ENCODE results near the gene LSM2.

LSM2 gene

DNA sequence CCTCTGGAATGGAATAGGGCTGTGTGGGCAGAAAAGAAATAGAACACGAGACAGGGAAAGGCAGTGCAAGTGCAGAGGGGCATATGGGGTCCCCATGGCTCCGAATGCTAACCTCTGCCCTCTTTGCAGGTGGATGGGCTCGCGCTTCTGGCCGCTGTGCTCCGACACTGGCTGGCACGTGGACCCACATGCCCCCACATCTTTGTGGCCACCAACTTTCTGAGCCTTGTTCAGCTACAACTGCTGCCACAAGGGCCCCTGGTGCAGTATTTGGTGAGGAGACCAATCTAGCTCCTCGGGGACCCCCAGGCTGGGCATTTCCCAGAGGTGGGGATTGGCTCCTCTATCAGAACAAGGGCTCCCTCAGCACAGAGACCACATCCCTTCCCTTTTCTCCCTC is 45.4 kb downstream of the LSM2 start:
- no peaks in the 10 kb centered on the region for H3K9me3 ChIP-seq (ENCODE audit: severe bottlenecking)
- H3K4me3 ChIP-seq (ENCODE audit: severe bottlenecking): no peak overlapping the region
- H3K36me3 ChIP-seq (ENCODE audit: low read depth): peaks cover 28% of the 10 kb centered on the region
- no peak for DNase-seq (ENCODE audit: low spot score)
- no peak for ATAC-seq (ENCODE audit: low read depth)
- TF ChIP-seq, protein P1, sequence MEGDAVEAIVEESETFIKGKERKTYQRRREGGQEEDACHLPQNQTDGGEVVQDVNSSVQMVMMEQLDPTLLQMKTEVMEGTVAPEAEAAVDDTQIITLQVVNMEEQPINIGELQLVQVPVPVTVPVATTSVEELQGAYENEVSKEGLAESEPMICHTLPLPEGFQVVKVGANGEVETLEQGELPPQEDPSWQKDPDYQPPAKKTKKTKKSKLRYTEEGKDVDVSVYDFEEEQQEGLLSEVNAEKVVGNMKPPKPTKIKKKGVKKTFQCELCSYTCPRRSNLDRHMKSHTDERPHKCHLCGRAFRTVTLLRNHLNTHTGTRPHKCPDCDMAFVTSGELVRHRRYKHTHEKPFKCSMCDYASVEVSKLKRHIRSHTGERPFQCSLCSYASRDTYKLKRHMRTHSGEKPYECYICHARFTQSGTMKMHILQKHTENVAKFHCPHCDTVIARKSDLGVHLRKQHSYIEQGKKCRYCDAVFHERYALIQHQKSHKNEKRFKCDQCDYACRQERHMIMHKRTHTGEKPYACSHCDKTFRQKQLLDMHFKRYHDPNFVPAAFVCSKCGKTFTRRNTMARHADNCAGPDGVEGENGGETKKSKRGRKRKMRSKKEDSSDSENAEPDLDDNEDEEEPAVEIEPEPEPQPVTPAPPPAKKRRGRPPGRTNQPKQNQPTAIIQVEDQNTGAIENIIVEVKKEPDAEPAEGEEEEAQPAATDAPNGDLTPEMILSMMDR (IDR thresholded peaks at IDR 0.05; ENCODE audit: poor library complexity, severe bottlenecking): no peak
- H3K4me1 ChIP-seq (ENCODE audit: insufficient read depth, poor library complexity, severe bottlenecking): peaks cover 3% of the 10 kb centered on the region
- H3K27ac ChIP-seq (ENCODE audit: poor library complexity, severe bottlenecking): no peak overlapping the region
- H3K27me3 ChIP-seq (ENCODE audit: insufficient read depth, poor library complexity, severe bottlenecking): no peaks in the 10 kb centered on the region

DNA sequence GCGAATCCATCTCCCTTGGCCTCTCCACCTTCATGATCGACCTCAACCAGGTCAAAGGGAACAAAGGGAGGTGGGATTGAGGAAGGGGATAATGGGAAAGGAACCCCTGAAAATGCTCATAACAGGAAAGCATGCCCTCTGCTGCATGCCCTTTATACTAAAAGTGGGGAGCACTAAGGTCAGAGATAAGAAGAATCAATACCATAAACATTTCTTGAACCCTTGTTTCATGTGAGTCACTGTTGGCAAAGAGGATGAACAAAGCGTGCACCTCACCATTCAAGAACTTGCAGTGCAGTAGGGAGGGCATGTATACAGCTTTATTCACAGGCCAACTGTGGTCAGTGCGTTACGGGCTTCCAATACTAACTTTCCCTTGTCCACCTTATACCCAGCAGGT is 46.0 kb downstream of the LSM2 start:
- ATAC-seq (ENCODE audit: low read depth): no peak
- H3K4me1 ChIP-seq (ENCODE audit: insufficient read depth, poor library complexity, severe bottlenecking): peaks cover 3% of the 10 kb centered on the region
- H3K27me3 ChIP-seq (ENCODE audit: insufficient read depth, poor library complexity, severe bottlenecking): no peaks in the 10 kb centered on the region
- TF ChIP-seq, protein P1 (IDR thresholded peaks at IDR 0.05; ENCODE audit: poor library complexity, severe bottlenecking): no peak
- peaks cover 28% of the 10 kb centered on the region for H3K36me3 ChIP-seq (ENCODE audit: low read depth)
- DNase-seq (ENCODE audit: low spot score): no peak
- no peak overlapping the region for H3K27ac ChIP-seq (ENCODE audit: poor library complexity, severe bottlenecking)
- no peak overlapping the region for H3K4me3 ChIP-seq (ENCODE audit: severe bottlenecking)
- H3K9me3 ChIP-seq (ENCODE audit: severe bottlenecking): no peaks in the 10 kb centered on the region

DNA sequence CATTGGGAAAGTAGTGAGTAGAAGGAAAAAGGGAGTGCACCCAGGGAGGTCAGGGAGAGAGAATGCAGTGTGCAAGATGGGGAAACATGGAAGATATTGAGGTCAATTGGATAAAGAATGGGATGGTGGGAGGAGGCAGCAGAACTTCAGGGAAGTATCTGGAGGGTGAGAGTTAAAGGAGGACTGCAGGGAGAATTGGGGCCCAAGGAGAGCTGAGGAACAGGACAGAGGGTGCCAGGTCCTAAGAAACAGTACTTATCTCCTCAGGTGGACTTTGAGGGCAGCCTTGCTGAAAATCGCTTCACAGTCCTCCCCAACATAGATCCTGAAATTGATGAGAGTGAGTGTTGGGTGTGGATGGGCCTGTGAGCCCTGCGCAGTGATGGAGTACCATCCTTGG is 48.5 kb downstream of the LSM2 start:
- ATAC-seq (ENCODE audit: low read depth) (no peak), DNase-seq (ENCODE audit: low spot score) (no peak)
- peaks cover 28% of the 10 kb centered on the region for H3K36me3 ChIP-seq (ENCODE audit: low read depth)
- H3K4me1 ChIP-seq (ENCODE audit: insufficient read depth, poor library complexity, severe bottlenecking): peaks cover 2% of the 10 kb centered on the region
- TF ChIP-seq, protein P1 (IDR thresholded peaks at IDR 0.05; ENCODE audit: poor library complexity, severe bottlenecking): no peak
- H3K27ac ChIP-seq (ENCODE audit: poor library complexity, severe bottlenecking): no peak overlapping the region
- H3K27me3 ChIP-seq (ENCODE audit: insufficient read depth, poor library complexity, severe bottlenecking): no peaks in the 10 kb centered on the region
- no peaks in the 10 kb centered on the region for H3K9me3 ChIP-seq (ENCODE audit: severe bottlenecking)
- H3K4me3 ChIP-seq (ENCODE audit: severe bottlenecking): no peak overlapping the region

GRCh38 chr6:31752739-31753319 is 53.9 kb downstream of the LSM2 start:
- peaks cover 12% of the 10 kb centered on the region for H3K36me3 ChIP-seq (ENCODE audit: low read depth)
- no peak for DNase-seq (ENCODE audit: low spot score)
- TF ChIP-seq, protein P1 (IDR thresholded peaks at IDR 0.05; ENCODE audit: poor library complexity, severe bottlenecking): no peak
- H3K27me3 ChIP-seq (ENCODE audit: insufficient read depth, poor library complexity, severe bottlenecking): no peaks in the 10 kb centered on the region
- no peaks in the 10 kb centered on the region for H3K9me3 ChIP-seq (ENCODE audit: severe bottlenecking)
- peak; percentile 94 for ATAC-seq (ENCODE audit: low read depth)
- no peak overlapping the region for H3K4me3 ChIP-seq (ENCODE audit: severe bottlenecking)
- H3K27ac ChIP-seq (ENCODE audit: poor library complexity, severe bottlenecking): no peak overlapping the region
- H3K4me1 ChIP-seq (ENCODE audit: insufficient read depth, poor library complexity, severe bottlenecking): no peaks in the 10 kb centered on the region

- Histone ChIP-seq H3K27me3 (ENCODE audit: insufficient read depth, poor library complexity, severe bottlenecking) (no peaks in the 10 kb centered on the region), H3K9me3 (ENCODE audit: severe bottlenecking) (no peaks in the 10 kb centered on the region), H3K27ac (ENCODE audit: poor library complexity, severe bottlenecking) (no peak overlapping the region), H3K36me3 (ENCODE audit: low read depth) (peaks cover 23% of the 10 kb centered on the region), H3K4me3 (ENCODE audit: severe bottlenecking) (no peak overlapping the region), H3K4me1 (ENCODE audit: insufficient read depth, poor library complexity, severe bottlenecking) (no peaks in the 10 kb centered on the region)
- no peak for ATAC-seq (ENCODE audit: low read depth)
- DNase-seq (ENCODE audit: low spot score): no peak
- TF ChIP-seq, protein P1 (IDR thresholded peaks at IDR 0.05; ENCODE audit: poor library complexity, severe bottlenecking): no peak
Measured at GRCh38 chr6:31750411-31751022, 56.2 kb downstream of the LSM2 start.

Data from RWPE2 (cell line).